GM12864 (cell line): ENCODE results near the gene DCHS1.

Source experiments
- DNase-seq: peaks from one replicate; pipeline ENCODE4 v3.0.0-alpha.2; 2011; ENCODE audit warnings: low read depth
- H3K4me3 ChIP-seq: 2 replicates; pipeline ENCODE4 v1.5.1; 2011; ENCODE audit warnings: mild to moderate bottlenecking, low read depth, low read length, control low read depth
- TF ChIP-seq, protein P1 (sequence below): IDR thresholded peaks from 2 replicates; pipeline ENCODE4 v1.5.1; 2011; ENCODE audit warnings: low read depth, mild to moderate bottlenecking, moderate library complexity, low read length, control low read depth, inconsistent platforms; ENCODE audit errors: missing control alignments

DCHS1 gene

DNA sequence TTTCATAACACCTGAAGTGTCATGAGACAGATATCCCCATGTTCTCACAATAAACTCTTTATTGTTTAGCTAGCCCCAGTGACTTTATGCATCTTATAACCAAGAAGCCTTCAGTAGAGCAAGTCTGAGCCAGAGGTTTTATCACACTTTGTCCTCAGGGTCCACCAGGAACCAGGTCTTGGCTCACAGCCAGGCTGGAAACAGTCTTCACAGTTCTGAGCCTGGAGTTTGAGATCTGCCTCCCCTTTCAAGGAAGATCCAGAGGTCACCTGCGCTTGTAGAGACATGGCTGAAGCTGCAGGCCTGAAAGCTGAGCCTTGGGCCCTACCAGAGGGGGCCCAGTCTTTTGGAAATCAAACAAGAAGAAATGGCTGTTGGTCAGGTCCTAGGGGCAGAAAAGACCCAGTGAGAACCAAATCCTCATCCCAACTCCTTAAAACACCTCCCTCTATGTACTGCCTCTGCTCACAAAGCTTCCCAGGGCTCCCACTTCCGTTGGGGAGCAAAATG lies 55.7 kb downstream of the DCHS1 start:
- H3K4me3 ChIP-seq = no peak overlapping the region
- TF ChIP-seq, protein P1, sequence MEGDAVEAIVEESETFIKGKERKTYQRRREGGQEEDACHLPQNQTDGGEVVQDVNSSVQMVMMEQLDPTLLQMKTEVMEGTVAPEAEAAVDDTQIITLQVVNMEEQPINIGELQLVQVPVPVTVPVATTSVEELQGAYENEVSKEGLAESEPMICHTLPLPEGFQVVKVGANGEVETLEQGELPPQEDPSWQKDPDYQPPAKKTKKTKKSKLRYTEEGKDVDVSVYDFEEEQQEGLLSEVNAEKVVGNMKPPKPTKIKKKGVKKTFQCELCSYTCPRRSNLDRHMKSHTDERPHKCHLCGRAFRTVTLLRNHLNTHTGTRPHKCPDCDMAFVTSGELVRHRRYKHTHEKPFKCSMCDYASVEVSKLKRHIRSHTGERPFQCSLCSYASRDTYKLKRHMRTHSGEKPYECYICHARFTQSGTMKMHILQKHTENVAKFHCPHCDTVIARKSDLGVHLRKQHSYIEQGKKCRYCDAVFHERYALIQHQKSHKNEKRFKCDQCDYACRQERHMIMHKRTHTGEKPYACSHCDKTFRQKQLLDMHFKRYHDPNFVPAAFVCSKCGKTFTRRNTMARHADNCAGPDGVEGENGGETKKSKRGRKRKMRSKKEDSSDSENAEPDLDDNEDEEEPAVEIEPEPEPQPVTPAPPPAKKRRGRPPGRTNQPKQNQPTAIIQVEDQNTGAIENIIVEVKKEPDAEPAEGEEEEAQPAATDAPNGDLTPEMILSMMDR = no peak
- no peak for DNase-seq

DNA sequence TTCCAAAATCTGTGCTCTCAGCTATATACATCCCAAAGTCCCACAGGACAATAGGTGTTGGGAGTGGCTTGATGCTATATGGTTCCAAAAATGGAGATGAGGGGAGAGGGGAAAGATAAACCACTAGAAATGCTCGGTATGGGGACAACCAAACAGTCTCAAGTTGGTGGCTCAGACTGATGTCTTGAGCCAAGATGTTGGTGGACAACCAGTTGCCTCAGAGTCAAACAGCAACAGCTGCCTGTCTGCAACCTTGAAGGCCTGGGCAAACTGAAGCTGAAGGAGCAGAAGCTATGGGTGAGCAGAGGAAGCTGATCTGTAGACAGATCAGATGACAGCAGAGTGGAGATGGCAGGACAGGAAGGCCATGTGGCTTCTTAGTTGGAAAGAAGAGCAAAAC lies 56.2 kb downstream of the DCHS1 start:
- DNase-seq = no peak
- no peak overlapping the region for H3K4me3 ChIP-seq
- TF ChIP-seq, protein P1 = no peak

DNA sequence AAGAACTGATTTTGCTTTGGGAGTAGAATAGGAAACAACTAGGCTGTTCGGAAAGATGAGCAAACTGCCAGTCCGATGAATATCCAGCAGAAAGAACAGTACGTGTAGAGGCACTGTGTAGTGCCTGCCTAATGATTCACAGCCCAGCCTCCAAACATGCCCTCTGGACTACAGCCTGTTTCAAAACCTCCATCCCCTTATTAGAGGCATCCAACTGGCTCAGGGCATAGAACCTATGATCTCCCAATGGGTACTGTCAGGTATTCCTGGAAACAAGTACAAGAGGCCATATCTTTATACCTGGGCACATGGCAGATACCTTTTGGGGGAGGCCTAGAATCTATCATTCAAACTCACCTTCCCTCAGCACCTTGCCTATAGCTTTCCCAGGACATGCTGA lies 57.1 kb downstream of the DCHS1 start:
- H3K4me3 ChIP-seq = no peak overlapping the region
- TF ChIP-seq, protein P1 = no peak
- DNase-seq = no peak

DNA sequence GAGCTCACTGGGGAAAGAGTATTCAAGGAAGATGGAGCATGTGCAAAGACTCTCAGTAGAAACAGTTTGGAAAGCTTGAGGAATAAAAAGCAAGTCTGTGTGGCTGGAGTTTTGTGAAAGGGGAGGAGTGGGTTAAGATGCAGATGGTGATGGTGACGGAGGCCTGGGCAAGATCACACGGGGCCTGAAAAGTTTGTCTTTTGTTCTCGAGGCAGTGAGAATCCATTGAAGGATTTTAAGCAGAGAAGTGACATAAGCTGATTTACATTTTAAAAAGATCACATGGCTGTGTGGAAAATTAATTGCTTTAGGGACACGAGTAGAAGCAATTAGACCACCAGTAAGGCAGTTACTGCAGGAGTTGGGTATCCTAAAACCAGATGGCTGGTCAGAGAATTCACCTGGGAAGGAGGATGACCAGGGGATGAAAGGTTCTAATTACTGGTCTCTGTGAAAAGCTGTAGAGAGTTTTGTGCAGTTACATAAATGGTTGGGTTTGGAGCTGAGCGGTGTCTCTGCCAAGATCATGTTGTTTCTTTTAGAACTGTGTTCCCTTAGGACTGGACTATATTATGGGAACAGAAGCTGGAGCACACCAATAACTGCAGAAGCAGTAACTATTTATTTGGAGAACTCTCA lies 59.3 kb downstream of the DCHS1 start:
- H3K4me3 ChIP-seq = no peak overlapping the region
- TF ChIP-seq, protein P1 = no peak
- no peak for DNase-seq

DNA sequence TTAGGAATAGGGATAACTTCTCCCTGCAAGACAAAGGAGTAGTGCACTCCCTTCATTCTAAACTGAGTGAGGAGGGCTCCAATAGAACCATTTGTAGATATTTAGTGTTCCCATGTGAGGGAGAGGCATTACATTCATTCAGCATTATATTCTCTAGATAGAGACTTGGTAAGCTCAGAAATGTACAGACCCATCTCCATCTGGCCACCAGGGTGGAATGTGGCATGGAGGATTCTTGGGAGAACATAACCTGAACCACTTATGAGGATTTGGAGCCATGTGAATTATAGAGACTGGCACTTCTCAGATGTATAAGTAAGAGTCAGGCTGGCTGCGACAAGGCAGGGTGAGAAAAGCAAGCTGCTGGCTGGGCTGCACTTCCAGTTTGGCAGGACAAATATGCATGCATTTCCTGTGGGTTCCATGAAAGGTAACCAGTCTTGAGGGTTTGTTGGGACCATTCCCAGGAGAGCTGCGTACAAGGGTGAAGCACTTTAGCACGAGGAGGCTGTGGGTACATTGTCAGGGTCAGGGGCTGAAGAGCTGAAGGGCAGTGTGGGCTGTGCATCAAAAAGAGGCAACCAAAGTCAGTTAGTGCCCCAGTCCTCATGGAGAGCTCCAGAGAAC lies 61.4 kb downstream of the DCHS1 start:
- TF ChIP-seq, protein P1 = no peak
- DNase-seq = no peak
- no peak overlapping the region for H3K4me3 ChIP-seq

DNA sequence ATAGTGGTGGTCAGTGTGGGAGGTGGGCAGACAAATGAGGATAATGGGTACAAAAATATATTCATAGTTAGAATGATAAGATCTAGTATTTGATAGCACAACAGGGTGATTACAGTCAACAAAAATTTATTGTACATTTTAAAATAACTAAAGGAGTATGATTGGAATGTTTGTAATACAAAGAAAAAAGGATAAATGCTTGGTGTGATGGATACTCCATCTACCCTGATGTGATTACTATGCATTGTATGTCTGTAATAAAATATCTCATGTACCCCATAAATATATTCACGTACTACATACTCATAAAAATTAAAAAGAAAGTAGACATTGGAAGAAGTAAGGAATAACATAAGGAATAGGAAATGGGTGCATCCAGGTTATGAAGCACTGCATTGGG lies 67.6 kb downstream of the DCHS1 start:
- TF ChIP-seq, protein P1 = no peak
- no peak overlapping the region for H3K4me3 ChIP-seq
- DNase-seq = no peak
